Hepatocyte (in vitro differentiated cells): ENCODE measurements around the gene TEX14. TPM values are rescaled to one million over a fixed set of nuclear protein-coding genes. Genes with fewer than 3 reads are reported as not detected.

Experiments
- DNase-seq: peaks from one replicate; pipeline ENCODE4 v3.0.0-alpha.2; 2016; ENCODE audit warnings: low spot score
- H2AFZ ChIP-seq: fragments of 200-600 bp; sonication (generic); 2 replicates; pipeline ENCODE4 v1.6.0; 2016; ENCODE audit warnings: antibody characterized with exemption, mild to moderate bottlenecking
- H3K27ac ChIP-seq: fragments of 200-600 bp; sonication (generic); 2 replicates; pipeline ENCODE4 v1.5.1; 2016; ENCODE audit warnings: mild to moderate bottlenecking
- H3K27me3 ChIP-seq: fragments of 200-600 bp; sonication (generic); 2 replicates; pipeline ENCODE4 v1.6.1; 2016
- H3K36me3 ChIP-seq: fragments of 200-600 bp; sonication (generic); replicated peaks from 2 replicates; pipeline ENCODE4 v1.5.1; 2016; ENCODE audit warnings: low read depth; ENCODE audit not compliant: insufficient read depth
- H3K4me1 ChIP-seq: fragments of 200-600 bp; sonication (generic); 2 replicates; pipeline ENCODE4 v1.5.1; 2016; ENCODE audit warnings: mild to moderate bottlenecking, moderate library complexity; ENCODE audit not compliant: insufficient read depth
- H3K4me2 ChIP-seq: fragments of 200-600 bp; sonication (generic); 2 replicates; pipeline ENCODE4 v1.6.0; 2016
- H3K4me3 ChIP-seq: fragments of 200-600 bp; sonication (generic); 2 replicates; pipeline ENCODE4 v1.5.1; 2016; ENCODE audit warnings: mild to moderate bottlenecking
- H3K79me2 ChIP-seq: fragments of 200-600 bp; sonication (generic); 2 replicates; pipeline ENCODE4 v1.6.0; 2017; ENCODE audit warnings: mild to moderate bottlenecking
- H3K9me2 ChIP-seq: fragments of 200-600 bp; sonication (generic); replicated peaks from 2 replicates; pipeline ENCODE4 v1.6.0; 2017; ENCODE audit warnings: mild to moderate bottlenecking; ENCODE audit not compliant: insufficient read depth
- H3K9me3 ChIP-seq: fragments of 200-600 bp; sonication (generic); 2 replicates; pipeline ENCODE4 v1.5.1; 2016; ENCODE audit warnings: low read depth, mild to moderate bottlenecking
- H4K20me1 ChIP-seq: fragments of 200-600 bp; sonication (generic); 2 replicates; pipeline ENCODE4 v1.6.0; 2016; ENCODE audit warnings: mild to moderate bottlenecking; ENCODE audit not compliant: insufficient read depth, poor library complexity, severe bottlenecking
- EZH2 ChIP-seq: fragments of 200-600 bp; sonication (generic); IDR thresholded peaks from 2 replicates; pipeline ENCODE4 v1.6.1; 2016; ENCODE audit warnings: antibody characterized with exemption, mild to moderate bottlenecking, borderline replicate concordance
- EZH2phosphoT487 ChIP-seq: fragments of 200-600 bp; sonication (generic); IDR thresholded peaks from one replicate; pipeline ENCODE4 v1.6.1; 2018; ENCODE audit warnings: antibody characterized with exemption, mild to moderate bottlenecking, low read depth, moderate library complexity; ENCODE audit not compliant: unreplicated experiment, severe bottlenecking
- WGBS: methylation state at CpG from one replicate; pipeline ENCODE4 v1.1.6; 2016; ENCODE audit warnings: low lambda C conversion rate; ENCODE audit errors: missing lambda C conversion rate; 5-methylcytosine and 5-hydroxymethylcytosine counted together
- polyA plus RNA-seq: library from polyadenylated mRNA; unstranded; fragments of >200 nt; fragmentation: Nextera tagmentation; extraction: Ambion mirVana; gene quantifications from 2 replicates; pipeline ENCODE4 v1.2.1, GENCODE V29; 2016
- total RNA-seq: library from RNA; depleted of rRNA; stranded (reverse); fragments of >200 nt; gene quantifications from 2 replicates; pipeline ENCODE4 v1.2.3, GENCODE V29; 2014
- TF ChIP-seq, protein P1 (sequence below): fragments of 200-600 bp; sonication (generic); IDR thresholded peaks from 2 replicates; pipeline ENCODE4 v1.5.1; 2016; ENCODE audit warnings: antibody characterized with exemption, mild to moderate bottlenecking; ENCODE audit not compliant: poor library complexity

The TEX14 gene, protein sequence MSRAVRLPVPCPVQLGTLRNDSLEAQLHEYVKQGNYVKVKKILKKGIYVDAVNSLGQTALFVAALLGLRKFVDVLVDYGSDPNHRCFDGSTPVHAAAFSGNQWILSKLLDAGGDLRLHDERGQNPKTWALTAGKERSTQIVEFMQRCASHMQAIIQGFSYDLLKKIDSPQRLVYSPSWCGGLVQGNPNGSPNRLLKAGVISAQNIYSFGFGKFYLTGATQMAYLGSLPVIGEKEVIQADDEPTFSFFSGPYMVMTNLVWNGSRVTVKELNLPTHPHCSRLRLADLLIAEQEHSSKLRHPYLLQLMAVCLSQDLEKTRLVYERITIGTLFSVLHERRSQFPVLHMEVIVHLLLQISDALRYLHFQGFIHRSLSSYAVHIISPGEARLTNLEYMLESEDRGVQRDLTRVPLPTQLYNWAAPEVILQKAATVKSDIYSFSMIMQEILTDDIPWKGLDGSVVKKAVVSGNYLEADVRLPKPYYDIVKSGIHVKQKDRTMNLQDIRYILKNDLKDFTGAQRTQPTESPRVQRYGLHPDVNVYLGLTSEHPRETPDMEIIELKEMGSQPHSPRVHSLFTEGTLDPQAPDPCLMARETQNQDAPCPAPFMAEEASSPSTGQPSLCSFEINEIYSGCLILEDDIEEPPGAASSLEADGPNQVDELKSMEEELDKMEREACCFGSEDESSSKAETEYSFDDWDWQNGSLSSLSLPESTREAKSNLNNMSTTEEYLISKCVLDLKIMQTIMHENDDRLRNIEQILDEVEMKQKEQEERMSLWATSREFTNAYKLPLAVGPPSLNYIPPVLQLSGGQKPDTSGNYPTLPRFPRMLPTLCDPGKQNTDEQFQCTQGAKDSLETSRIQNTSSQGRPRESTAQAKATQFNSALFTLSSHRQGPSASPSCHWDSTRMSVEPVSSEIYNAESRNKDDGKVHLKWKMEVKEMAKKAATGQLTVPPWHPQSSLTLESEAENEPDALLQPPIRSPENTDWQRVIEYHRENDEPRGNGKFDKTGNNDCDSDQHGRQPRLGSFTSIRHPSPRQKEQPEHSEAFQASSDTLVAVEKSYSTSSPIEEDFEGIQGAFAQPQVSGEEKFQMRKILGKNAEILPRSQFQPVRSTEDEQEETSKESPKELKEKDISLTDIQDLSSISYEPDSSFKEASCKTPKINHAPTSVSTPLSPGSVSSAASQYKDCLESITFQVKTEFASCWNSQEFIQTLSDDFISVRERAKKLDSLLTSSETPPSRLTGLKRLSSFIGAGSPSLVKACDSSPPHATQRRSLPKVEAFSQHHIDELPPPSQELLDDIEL (N-terminal part only)
- 0.04 and 0.07 TPM in 2 replicates for total RNA-seq
- 0.05 TPM in 1 of 2 replicates, not detected in the other for polyA plus RNA-seq

DNA sequence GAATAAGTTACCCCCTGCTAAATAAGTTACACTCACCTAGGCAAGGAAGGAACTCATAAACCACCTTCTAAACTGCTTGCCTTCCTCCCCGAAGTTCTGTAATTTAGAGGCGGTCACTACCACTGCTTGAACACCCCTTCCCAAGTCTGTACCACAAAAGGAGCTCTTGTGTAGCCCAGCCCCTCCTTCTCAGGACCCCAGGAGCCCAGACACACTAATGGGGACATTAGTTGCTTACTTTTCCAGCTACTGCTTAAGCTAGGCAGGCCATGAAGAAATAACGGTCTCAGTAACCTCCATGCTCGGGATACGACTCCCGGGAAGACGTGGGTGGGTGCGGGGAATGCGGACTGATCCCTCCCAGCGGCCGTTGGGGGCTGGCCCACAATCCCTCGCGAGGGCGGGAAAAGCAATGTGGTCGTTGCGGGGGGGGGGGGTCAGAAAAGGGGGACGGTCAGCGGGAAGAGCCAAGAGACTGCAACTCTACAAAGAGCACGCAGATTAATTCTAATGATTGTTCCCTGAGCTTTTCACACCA is at the start of gene TEX14:
TEX14 (minus strand) TSS at position 345 of the 538 bp plus-strand sequence. CDS start 40,044 bp downstream, outside the sequence.
- H3K27ac ChIP-seq = peak within 1 kb of the TSS; percentile 94

DNA sequence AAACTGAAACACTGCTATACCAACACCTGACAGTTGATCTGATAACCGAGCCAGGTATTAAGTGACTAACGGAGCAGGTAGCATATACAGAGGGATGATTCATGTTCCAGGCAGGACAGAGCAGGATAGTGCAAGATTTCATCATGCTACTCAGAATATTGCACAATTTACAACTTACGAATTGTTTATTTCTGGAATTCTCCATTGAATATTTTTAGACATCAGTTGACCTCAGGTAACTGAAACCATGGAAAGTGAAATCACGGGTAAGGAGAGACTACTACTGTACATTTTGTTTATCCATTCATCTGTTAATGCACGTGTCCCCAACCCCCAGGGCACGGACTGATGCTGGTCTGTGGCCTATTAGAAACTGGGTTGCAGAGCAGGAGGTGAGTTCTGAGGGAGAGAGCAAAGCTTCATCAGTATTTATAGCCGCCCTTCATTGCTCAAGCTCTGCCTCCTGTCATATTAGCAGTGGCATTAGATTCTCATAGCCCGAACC is 49.3 kb upstream of the TEX14 start:
- no peak overlapping the region for H3K4me2 ChIP-seq
- H3K9me3 ChIP-seq = no peaks in the 10 kb centered on the region
- no peaks in the 10 kb centered on the region for H3K36me3 ChIP-seq
- H3K4me1 ChIP-seq = no peaks in the 10 kb centered on the region
- H3K27me3 ChIP-seq = no peaks in the 10 kb centered on the region
- no peak overlapping the region for H2AFZ ChIP-seq
- 75% methylated on average over 8 of the region's 8 CpGs for WGBS
- TF ChIP-seq EZH2 (no peak), EZH2phosphoT487 (no peak)
- TF ChIP-seq, protein P1, sequence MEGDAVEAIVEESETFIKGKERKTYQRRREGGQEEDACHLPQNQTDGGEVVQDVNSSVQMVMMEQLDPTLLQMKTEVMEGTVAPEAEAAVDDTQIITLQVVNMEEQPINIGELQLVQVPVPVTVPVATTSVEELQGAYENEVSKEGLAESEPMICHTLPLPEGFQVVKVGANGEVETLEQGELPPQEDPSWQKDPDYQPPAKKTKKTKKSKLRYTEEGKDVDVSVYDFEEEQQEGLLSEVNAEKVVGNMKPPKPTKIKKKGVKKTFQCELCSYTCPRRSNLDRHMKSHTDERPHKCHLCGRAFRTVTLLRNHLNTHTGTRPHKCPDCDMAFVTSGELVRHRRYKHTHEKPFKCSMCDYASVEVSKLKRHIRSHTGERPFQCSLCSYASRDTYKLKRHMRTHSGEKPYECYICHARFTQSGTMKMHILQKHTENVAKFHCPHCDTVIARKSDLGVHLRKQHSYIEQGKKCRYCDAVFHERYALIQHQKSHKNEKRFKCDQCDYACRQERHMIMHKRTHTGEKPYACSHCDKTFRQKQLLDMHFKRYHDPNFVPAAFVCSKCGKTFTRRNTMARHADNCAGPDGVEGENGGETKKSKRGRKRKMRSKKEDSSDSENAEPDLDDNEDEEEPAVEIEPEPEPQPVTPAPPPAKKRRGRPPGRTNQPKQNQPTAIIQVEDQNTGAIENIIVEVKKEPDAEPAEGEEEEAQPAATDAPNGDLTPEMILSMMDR = no peak
- no peaks in the 10 kb centered on the region for H4K20me1 ChIP-seq
- DNase-seq = peak; percentile 51
- H3K27ac ChIP-seq = no peak overlapping the region
- no peak overlapping the region for H3K4me3 ChIP-seq
- no peaks in the 10 kb centered on the region for H3K79me2 ChIP-seq
- no peaks in the 10 kb centered on the region for H3K9me2 ChIP-seq

More for the DNA sequence above, at the start of gene TEX14:
- Histone ChIP-seq H3K79me2 (peaks cover 10% of the 10 kb centered on the region), H3K4me3 (peak within 1 kb of the TSS; percentile 57), H3K9me3 (no peaks in the 10 kb centered on the region), H3K4me1 (peaks cover 13% of the 10 kb centered on the region), H3K36me3 (no peaks in the 10 kb centered on the region), H3K9me2 (no peaks in the 10 kb centered on the region), H2AFZ (peak within 1 kb of the TSS; percentile 100), H3K4me2 (peak within 1 kb of the TSS; percentile 72), H4K20me1 (no peaks in the 10 kb centered on the region), H3K27me3 (no peaks in the 10 kb centered on the region)
- TF ChIP-seq EZH2phosphoT487 (no peak), EZH2 (no peak)
- TF ChIP-seq, protein P1 = no peak
- no peak for DNase-seq
- WGBS = 90% methylated on average over 16 of the region's 19 CpGs

DNA sequence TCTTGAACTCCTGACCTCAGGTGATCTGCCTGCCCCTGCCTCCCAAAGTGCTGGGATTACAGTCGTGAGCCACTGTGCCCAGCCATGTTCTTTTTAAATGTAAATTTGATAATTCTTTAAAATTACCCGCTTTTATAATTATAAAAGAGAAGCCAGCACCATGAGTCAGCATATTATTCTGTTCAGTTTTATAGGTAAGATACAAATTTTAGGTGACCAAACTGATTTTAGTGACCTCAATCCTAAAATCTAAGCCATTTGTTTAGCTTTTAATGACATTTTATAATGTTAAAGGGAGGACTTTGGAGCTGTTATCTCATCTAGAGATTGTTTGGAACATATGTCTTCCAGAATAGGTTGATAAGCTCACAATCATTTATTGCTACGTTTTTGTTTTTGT is 43.0 kb upstream of the TEX14 start:
- Histone ChIP-seq H3K79me2 (no peaks in the 10 kb centered on the region), H4K20me1 (no peaks in the 10 kb centered on the region), H3K4me2 (no peak overlapping the region), H3K9me3 (no peaks in the 10 kb centered on the region), H3K4me3 (no peak overlapping the region), H3K4me1 (no peaks in the 10 kb centered on the region), H3K27ac (no peak overlapping the region), H3K9me2 (no peaks in the 10 kb centered on the region), H3K36me3 (no peaks in the 10 kb centered on the region), H2AFZ (no peak overlapping the region), H3K27me3 (no peaks in the 10 kb centered on the region)
- no peak for TF ChIP-seq EZH2phosphoT487
- TF ChIP-seq EZH2 = no peak
- TF ChIP-seq, protein P1 = no peak
- no peak for DNase-seq
- 76% methylated on average over 3 of the region's 3 CpGs for WGBS
